CD1c-positive myeloid dendritic cell (primary cell): ENCODE data around the gene LRRC4B.
"Not testable (repeated sequence)": the region's sequence is repeated elsewhere in the genome, so short reads cannot be mapped to it uniquely, and the experiment has no call there.

Source experiments
- DNase-seq: peaks from one replicate; pipeline ENCODE4 v3.0.0-alpha.2; 2016; ENCODE audit errors: extremely low spot score

LRRC4B gene

DNA sequence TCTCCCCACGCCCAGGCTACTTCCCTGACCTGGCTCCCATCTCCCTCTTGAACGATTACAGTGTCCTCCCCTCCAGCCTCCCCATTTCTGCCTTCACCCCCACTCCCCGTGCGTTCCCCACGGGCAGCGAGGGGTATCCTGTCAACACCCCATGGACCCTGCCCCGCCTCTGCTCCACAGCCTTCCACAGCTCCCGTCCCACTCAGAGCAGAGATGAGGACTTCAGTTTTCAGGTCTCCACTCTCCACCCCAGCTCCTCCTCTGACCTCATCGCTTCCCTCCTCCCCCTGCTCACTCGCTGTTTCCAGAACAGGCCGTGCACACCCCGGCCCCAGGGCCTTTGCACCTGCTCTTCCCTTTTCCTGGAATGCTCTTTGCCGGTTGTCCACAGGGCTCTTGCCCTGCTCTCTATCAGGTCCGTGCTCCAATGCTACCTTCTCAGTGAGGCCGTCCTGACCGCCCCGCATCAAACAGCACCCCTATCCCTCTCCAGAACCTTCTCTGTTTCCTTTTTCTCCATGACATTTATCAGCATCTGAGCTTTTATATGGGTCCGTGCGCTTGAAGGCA is 15.0 kb downstream of the LRRC4B start:
- no peak for DNase-seq

DNA sequence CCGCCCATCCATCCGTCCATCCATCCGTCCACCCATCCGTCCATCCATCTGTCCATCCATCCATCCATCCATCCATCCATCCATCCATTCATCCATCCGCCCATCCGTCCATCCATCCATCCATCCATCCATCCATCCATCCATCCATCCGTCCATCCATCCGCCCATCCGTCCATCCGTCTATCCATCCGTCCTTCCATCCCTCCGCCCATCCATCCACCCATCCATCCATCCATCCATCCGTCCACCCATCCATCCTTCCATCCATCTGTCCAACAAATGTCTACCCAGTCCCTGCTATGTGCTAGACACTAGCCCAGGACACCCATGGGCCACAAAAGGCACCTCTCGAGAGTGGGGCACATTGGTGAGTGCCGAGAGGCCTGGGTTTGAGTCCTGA is 15.7 kb downstream of the LRRC4B start:
- no peak for DNase-seq

DNA sequence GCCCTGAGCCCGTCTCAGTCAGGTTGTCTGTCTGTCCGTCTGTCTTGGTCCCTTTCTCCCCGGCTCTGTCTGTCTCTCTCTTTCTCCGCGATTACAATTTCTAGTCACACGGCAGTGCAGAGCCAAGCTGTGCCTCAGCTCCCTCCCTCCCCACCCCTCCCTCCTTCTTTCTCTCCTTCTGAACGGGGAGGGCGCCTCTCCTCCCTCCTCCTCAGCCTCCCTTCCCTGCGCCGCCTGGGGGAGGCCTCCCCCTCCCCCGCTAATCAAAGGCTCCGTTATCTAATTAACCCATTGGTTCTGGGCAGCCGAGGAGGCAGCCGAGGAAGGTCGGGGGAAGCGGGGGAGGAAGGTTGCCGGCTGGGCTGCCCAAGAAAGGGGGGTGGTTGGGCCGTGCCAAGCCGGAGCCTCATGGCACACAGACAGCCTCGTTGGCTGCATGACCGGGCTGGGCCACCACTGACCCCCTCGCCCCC is 16.5 kb downstream of the LRRC4B start:
- no peak for DNase-seq

DNA sequence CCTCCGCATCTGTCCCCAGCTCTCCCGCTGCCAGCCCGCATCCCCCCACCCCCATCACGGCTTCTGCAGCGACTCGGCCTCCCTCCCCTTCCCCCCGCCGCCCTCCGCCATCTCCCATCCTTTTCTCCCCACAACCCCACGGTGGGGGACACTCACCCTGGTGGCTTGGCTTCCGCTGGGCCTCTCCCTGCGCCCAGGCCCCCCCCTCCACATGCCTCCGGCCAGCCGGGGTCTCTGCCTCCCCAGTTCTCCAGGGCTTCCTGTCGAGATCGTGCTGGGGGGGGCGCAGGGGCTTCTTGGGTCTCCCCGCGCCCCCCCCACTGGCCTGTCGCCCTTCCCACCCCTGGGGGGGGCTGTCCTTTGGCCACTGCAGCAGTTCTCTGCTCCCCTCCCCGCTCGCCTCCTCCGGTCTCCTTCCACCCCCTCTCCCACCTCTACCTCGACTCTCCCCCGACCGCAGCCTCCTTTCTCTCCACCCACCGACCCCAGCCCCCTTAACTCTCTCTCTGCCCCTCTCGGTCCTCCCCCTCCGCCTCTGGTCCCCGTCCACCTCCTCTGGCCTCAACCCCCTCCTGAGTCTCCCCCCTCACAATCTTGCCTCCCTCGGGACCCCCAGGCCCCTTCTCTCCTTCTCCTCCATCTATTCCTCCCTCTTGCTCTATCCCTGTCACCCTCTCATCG is 17.1 kb downstream of the LRRC4B start:
- DNase-seq = no peak

DNA sequence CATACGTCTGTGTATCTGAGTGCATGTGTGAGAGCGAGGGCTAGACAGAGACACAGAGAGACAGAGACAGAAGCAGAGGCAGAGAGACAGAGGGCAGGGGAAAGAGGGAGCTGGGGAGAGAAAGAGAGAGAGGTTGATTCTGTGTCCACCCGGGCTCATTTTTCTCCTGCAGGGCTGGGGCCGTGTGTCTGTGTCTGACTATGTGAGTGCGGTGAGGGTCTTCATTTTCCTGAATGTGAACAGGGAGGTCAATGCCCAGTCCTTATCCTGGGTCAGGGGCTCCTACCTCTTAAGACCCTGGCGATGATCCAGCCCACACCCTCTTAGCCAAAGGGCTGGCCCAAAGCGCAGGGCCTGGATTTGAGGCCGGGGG is 17.7 kb downstream of the LRRC4B start:
- no peak for DNase-seq

DNA sequence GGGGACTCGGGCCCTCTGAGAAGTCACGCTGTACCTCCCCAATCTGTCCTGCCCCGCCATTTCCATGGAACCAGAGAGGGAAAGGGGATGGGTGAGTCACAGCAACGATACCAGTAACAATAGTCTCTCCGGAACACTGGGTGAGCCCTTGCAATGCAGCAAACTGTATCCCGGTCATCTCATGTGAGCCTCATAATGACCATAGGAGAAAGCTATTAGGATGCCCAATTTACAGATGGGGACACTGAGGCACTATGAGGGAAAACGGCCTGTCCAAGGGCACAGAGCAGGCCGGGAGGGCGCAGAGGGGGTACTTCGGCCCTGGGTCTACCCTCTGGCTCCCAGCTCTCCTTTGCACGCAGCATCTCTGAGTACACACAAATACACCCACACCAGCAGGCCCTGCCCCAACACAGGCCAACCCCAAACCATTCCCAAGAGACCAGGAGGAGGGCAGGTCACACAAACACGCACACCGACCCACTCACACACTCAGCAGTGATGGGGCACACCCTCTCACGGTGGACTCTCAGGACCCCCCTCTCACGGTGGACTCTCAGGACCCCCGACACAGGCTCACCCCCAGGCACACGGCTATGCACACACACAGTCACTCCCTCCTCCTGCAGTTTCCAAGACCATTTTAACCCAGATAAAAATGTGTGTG is 18.2 kb downstream of the LRRC4B start:
- DNase-seq = no peak

DNA sequence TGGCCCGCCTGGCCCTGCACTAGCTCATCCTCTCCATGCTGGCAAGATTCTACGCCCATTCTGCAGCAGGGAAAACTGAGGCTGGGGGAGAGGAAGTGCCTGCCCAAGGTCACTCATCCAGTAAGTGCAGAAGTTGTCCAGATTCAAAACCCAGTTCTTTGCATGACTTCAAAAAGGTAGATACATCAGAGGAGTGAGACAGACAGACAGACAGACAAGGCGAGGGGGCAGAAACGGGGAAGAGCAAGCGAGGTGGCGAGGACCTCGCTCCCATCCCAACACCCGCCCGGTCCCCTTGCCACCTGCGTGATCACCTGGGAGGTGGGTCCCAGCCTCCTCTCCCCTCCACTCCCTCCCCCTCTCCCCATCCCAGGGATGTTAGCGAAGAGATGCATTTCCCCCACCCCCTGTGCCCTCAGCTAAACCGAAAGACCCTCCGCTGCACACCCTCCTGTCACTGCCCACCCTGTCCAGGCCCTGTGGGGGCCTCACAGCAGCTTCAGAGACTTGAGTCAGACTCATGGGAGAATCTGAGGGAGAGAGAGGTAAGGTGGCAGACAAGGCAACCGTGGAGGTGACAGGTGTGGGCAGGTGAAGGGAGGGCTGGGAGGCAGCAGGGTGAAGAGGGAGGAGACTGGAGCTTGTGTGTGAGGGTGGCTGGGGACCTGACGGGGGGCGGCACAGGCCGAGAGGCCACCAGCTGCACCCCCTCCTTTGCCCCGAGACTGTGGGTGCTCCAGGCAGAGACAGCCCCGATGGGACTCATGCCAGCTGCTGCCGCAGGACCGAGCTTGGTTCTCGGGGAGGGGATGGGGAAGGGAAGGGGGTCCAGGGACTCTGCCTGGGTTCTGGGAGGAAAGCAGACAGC is 18.9 kb downstream of the LRRC4B start:
- DNase-seq = no peak

DNA sequence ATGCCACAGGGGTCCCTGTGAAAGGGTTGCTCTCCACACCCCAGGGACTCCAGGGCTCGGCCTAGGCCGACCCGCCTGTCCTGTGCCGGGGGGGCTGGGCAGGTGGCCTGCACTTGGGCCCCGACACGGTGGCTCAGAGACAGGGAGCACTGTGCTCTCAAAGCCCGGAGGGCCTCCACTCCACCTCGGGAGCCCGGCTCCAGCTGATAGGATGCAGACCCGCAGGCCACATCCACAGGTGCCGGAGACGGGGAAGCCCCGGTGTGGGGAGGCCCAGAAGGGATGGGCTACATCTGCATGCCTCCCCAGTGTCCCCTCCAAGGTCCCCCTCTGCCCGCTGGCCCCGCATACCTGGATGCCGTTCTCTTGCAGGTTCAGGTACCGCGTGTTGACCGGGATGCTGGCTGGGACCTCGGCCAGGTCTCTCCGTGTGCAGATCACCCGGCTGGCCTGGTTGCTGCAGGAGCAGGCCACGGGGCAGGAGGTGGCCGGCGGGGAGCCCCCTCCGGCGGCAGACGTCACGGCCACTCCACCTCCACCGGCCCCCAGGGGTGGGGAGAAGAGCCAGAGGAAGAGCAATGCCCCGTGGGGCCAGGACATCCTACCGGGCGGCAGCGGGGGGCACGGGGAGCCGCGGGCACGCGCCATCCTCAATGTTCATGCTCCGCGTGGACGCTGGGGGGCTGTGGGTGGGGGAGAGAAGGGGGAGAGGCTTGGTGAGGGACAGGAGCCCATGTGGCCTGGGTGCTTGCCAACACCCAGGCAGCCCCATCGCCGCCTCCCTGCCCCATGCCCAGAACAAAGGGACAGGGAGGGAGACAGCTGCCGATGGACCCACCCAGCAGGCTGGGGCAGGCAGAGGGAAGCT is 19.8 kb downstream of the LRRC4B start:
- no peak for DNase-seq

DNA sequence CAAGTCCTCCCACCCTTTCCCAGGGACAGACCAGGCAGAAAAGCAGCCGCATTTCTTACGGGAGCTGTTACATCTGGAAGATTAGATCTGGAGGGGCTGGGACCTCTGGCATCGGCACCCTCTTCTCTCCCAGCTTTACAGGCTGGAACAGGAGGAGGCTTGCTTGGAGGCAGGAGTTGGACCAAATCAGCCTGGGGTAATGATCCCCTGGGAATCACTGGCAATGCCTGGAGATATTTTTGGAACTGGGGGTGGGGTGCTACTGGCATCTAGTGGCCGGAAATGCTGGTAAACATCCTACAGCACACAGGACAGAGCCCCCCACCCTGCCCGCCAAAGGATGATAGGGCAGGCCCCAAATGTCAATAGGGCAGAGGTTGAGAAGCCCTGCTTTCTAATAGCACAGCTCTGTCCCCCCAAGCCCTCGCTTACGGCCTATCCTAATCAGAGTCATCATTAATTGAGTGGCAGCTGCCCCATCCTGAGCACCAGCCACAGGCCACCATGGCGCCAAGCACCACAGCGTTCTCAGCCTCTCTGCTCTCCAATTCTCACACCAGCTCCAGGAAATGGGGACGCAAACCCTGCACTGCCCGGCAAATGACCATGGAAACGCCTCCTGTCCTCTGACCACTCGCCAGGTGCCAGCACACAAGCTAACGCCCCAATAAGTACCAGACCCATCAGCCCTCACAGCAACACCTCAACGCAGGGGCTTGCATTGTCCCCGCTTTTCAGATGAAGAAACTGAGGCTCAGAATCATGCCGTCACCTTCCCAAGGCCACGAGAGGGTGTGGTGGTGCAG is 20.6 kb downstream of the LRRC4B start:
- DNase-seq = no peak

DNA sequence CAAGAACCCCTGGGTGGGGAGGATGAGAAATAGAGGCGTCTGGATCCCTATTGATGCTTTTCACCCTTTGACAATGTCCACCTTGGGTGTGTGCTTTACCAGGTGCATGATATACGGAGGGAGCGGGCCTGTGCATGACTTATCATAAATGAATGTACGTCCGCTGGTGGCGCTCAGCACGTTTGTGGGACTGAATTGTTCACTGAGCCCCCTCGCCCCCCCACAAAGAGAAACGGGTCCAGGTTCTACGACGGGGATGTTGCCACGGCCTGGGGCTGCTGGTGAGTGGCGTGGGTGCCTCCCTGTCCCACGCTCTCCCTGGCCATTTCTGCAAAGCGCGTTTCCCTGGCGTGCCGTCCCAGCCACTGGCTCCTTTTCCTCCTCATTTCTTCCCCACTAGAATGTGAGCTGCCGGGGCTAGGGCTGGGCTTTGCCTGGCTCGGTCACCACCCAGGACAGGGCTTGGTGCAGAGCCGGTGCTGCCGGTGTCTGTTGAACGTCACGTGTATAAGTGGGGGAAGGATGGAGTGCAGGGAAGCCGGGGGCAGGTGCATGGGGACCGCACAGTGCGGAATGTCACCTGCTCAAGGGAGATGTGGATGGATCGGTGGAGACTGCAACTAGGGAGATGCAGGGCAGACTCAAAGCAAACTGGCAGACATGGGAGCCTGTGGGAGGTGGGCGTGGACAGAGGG is 21.6 kb downstream of the LRRC4B start:
- DNase-seq = no peak

DNA sequence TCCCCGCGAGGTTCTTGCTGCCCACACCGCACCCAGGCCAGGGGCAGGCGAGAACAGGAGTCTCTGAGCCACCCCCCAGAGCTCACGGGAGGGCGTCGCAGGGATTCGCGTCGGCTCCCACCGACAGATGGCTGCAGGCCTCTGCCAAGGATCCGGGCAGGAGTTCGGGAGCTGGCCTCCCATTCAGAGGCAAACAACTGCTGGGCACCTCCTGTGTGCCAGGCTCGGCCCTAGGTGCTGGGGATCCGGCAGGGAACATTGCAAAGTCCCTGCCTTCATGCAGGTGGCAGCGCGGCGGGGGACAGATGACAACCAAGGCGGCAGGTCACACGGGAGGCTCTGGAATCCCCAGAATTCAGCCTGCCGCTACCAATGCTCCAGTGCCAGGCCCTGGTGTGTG is 25.3 kb downstream of the LRRC4B start:
- DNase-seq = no peak

DNA sequence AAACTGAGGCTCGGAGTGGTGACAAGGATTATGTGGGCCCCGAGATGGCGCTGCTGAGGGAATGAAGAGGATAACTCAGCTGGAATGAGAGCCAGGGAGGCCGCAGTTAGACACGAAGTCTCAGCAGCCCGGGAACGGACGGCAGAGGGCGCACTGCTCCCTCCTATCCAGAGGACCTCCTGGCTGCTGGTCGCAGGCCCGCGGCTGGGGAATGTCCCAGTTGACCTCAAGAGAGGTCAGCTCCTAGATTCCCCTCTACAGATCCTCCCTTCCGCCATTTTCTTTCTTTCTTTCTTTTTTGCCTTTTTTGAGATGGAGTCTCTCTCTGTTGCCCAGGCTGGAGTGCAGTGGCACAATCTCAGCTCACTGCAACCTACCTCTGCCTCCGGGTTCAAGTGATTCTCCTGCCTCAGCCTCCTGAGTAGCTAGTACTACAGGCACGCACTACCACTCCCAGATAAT is 30.4 kb downstream of the LRRC4B start:
- peak; percentile 70 for DNase-seq

DNA sequence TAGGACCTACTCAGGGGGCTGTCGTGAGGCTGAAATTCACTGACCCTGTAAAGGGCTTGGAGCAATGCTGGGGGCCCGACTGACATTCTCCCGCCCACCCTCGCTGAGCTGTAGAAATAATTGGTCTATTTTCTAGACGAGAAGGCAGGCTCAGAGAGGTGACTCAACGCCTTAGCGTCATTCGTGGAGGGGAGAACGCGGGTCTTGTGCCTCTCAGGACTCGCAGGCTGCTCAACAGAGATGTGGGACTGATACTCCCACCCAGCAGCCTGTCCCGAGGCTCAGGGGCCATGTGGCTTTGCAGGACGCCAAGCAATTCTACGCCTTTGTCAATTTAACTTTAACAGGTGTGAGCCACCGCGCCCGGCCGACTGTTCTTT is 30.9 kb downstream of the LRRC4B start:
- DNase-seq = no peak

DNA sequence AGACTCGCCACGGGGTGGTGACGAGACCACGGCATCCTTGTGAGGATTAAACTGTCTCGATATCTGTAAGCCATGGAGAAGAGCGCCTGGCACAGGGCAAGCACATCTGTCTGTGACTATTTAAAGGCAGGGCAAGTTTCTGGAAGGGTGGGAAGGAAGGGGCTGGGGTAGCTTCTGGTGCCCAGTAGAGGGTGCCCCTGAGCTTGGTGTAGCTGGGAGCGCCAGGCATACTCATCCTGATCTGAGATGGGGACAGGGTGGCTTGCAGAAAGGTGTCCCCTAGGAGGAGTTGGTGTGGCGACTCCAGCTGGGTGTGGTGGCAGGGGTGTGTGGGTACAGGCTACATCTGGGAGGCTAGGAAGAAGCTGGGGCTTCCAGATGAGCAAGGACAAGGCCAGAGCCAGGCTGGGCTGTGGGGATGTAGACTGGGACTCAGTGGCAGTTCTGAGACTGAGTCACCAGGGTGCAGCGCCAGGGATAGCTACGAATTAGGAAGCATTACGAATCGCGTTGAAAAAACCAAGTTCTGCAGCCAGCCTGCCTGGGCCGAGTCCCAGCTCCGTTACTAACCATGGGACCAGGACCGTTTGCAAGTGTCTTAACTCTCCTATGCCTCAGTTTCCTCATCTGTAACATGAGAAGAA is 31.5 kb downstream of the LRRC4B start:
- no peak for DNase-seq

DNA sequence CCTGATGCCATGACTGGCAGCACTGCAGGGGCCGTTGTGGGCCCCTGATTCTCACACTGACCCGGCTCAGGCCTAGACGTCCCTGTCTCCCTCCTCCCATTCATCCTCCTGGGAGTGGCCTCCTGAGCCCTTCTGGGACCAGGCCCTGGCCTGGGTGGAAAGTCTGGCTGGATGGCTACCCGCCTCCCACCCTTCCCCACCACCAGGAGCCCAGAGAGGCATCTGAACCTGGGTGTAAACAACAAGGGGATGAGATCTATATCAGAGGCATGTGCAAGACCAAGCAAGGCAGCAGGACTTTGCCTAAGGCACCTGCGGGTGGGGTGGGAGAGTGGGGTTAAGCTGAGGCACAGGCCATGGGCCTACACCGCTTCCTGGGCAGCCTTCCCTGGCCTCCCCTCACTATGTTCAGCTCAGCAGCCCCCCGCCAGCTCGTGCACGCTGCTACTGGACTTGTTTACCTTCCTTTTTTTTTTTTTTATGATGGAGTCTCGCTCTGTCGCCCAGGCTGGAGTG is 32.5 kb downstream of the LRRC4B start:
- no peak for DNase-seq

DNA sequence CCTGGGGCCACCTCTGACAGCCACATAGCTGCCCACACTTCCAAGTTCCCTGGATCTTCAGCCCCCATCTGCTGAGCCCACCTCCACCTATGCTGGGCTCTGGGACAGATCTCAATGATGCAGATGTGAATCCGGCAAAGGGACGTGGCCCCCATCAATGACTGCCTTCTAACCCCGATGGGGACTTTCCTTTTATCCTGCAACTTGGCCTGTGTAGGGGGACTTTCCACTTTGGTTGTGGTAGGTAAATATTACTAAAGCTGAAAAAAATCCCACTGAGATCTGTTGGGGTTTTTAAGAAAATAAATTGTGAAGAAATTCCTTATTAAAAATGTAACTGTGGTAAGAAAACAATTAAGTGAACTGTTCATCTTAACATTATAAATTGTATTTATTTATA is 33.8 kb downstream of the LRRC4B start:
- no peak for DNase-seq

DNA sequence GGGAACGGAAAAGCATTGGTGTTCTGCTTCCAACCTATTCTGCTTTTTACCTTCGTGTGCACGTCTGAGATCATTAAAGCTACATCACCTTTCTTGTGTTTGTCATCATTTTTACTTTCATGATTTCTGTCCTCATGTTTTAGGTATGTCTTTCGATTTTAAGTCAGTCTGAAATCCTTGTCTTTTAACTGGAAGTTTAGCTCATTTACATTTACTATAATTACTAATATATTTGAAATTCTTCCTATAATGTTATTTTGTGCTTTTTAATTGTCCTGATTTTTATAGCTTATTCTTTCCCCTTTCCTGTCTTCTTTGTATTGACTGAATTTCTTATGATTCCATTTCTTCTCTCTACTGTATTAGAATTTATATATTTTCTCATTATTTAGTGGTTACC is 35.3 kb downstream of the LRRC4B start:
- DNase-seq = no peak

DNA sequence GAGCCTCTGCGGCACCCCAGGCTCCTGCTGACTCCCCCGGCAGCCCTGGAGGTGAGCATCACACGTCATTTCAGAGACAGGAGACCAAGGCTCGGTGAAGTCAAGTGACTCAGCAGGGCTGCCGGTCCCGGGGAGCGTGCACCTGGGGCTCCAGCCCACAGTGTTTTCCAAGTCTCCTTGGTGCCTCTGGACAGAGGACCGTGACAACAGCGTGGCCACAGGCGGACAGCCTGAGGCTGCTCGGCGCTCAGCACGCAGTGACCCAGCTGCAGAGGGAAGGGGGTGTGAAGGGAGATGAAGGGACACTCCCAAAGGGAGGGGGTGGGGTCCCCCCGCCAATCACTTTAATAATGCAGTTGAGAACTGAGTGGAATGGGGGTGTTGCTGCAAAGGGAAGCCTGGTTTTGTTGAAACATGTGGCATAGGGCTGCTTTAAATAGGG is 37.0 kb downstream of the LRRC4B start:
- no peak for DNase-seq

DNA sequence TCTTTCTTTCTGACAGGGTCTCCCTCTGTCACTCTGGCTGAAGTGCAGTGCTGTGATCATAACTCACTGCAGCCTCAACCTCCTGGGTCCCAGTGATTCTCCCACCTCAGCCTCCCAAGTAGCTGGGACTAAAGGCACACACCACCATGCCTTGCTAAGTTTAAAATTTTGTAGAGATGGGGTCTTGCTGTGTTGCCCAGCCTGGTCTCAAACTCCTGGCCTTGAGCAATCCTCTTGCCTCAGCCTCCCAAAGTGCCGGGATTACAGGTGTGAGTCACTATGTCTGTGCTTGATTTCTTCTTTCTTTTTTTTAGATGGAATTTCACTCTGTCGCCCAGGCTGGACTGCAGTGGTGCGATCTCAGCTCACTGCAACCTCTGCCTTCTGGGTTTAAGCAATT is 40.2 kb downstream of the LRRC4B start:
- not testable (repeated sequence) for DNase-seq
